22Rv1 (cell line): ENCODE data around the gene ZNF425.
"Not testable (repeated sequence)": the region's sequence is repeated elsewhere in the genome, so short reads cannot be mapped to it uniquely, and the experiment has no call there.

ENCODE experiments used
- H3K27ac ChIP-seq: fragments of 450-650 bp; 2 replicates; pipeline ENCODE4 v1.5.1; 2017
- CTCF ChIP-seq: fragments of 450-650 bp; IDR thresholded peaks from 2 replicates; pipeline ENCODE4 v1.5.1; 2017; ENCODE audit warnings: mild to moderate bottlenecking
- ZFX ChIP-seq: fragments of 450-650 bp; IDR thresholded peaks from 2 replicates; pipeline ENCODE4 v1.6.1; 2017; ENCODE audit warnings: antibody characterized with exemption, borderline replicate concordance

The ZNF425 gene

GRCh38 chr7:149071641-149072437 is 54.3 kb downstream of the ZNF425 start:
- H3K27ac ChIP-seq, result no peak overlapping the region
- TF ChIP-seq ZFX (no peak), CTCF (peak; percentile 61)

GRCh38 chr7:149071182-149071635 is 54.9 kb downstream of the ZNF425 start:
- TF ChIP-seq ZFX (no peak), CTCF (no peak)
- H3K27ac ChIP-seq, result no peak overlapping the region

- no peak overlapping the region for H3K27ac ChIP-seq
- no peak for TF ChIP-seq ZFX
- no peak for TF ChIP-seq CTCF
Observed at GRCh38 chr7:149070372-149071125, 55.6 kb downstream of the ZNF425 start.

GRCh38 chr7:149067869-149068268 is 58.3 kb downstream of the ZNF425 start:
- no peak overlapping the region for H3K27ac ChIP-seq
- TF ChIP-seq ZFX, result no peak
- peak; percentile 43 for TF ChIP-seq CTCF

GRCh38 chr7:149063476-149063875 is 62.6 kb downstream of the ZNF425 start:
- H3K27ac ChIP-seq, result no peak overlapping the region
- TF ChIP-seq ZFX, result no peak
- TF ChIP-seq CTCF, result no peak

GRCh38 chr7:149062217-149062899 is 63.8 kb downstream of the ZNF425 start:
- not testable (repeated sequence) for H3K27ac ChIP-seq

GRCh38 chr7:149060156-149060555 is 66.0 kb downstream of the ZNF425 start:
- no peak for TF ChIP-seq ZFX
- no peak for TF ChIP-seq CTCF

More at GRCh38 chr7:149060156-149060555, 66.0 kb downstream of the ZNF425 start:
- no peak overlapping the region for H3K27ac ChIP-seq
